GM19239 (cell line): Measurements from ENCODE around the gene RAMAC.
"Not testable (repeated sequence)": the region's sequence is repeated elsewhere in the genome, so short reads cannot be mapped to it uniquely, and the experiment has no call there.

Experiments
- DNase-seq: peaks from one replicate; pipeline ENCODE4 v3.0.0; 2011; ENCODE audit warnings: low spot score; ENCODE audit not compliant: insufficient read length
- FAIRE-seq: peaks from 2 replicates; lab custom pipeline; 2011; peaks lifted over from hg19 to GRCh38; lab: Jason Lieb, UNC

Gene RAMAC

GRCh38 chr15:83011271-83012075, 25.5 kb downstream of the RAMAC start, which contains the start of gene C15orf40:
Gene C15orf40, minus strand, starts transcription at chr15:83011639. Its CDS starts 32 bp downstream, at chr15:83011607.
- FAIRE-seq, result peak; percentile 88

GRCh38 chr15:83012076-83012426, 26.0 kb downstream of the RAMAC start:
- FAIRE-seq, result no peak
- no peak for DNase-seq

More at GRCh38 chr15:83011271-83012075, 25.5 kb downstream of the RAMAC start, which contains the start of gene C15orf40:
- DNase-seq, result peak; percentile 86

GRCh38 chr15:83012636-83013035, 26.6 kb downstream of the RAMAC start:
- DNase-seq, result no peak
- no peak for FAIRE-seq

- DNase-seq (no peak), FAIRE-seq (no peak)
Measured at GRCh38 chr15:83014205-83014653, 28.2 kb downstream of the RAMAC start.

GRCh38 chr15:83015361-83015760, 29.4 kb downstream of the RAMAC start:
- DNase-seq, result no peak
- no peak for FAIRE-seq

GRCh38 chr15:83016906-83017305, 30.9 kb downstream of the RAMAC start:
- no peak for FAIRE-seq

GRCh38 chr15:83018436-83018835, 32.4 kb downstream of the RAMAC start:
- DNase-seq (no peak), FAIRE-seq (no peak)

More at GRCh38 chr15:83016906-83017305, 30.9 kb downstream of the RAMAC start:
- DNase-seq, result no peak

- no peak for FAIRE-seq
- DNase-seq, result no peak
Measured at GRCh38 chr15:83030021-83030420, 44.0 kb downstream of the RAMAC start.

- DNase-seq, FAIRE-seq: not testable (repeated sequence)
Measured at GRCh38 chr15:83031234-83031633, 45.2 kb downstream of the RAMAC start.

- FAIRE-seq, result no peak
- DNase-seq, result no peak
Measured at GRCh38 chr15:83036253-83036652, 50.2 kb downstream of the RAMAC start.

- DNase-seq (no peak), FAIRE-seq (no peak)
Measured at GRCh38 chr15:83039206-83039605, 53.2 kb downstream of the RAMAC start.
